ENCODE measurements around the gene DAB1.

DAB1 gene

GRCh38 chr1:57327336-57327735, 96.5 kb downstream of the DAB1 start:
- H3K4me3 ChIP-seq (ENCODE audit: low read depth, low read length), result no peak overlapping the region
- no peak for TF ChIP-seq CTCF (IDR thresholded peaks at IDR 0.05; ENCODE audit: low read depth, low read length)

GRCh38 chr1:57325536-57325935, 98.3 kb downstream of the DAB1 start:
- TF ChIP-seq CTCF (IDR thresholded peaks at IDR 0.05; ENCODE audit: low read depth, low read length), result no peak

GRCh38 chr1:57325117-57325516, 98.7 kb downstream of the DAB1 start:
- H3K4me3 ChIP-seq (ENCODE audit: low read depth, low read length), result no peak overlapping the region
- no peak for TF ChIP-seq CTCF (IDR thresholded peaks at IDR 0.05; ENCODE audit: low read depth, low read length)

More at GRCh38 chr1:57325536-57325935, 98.3 kb downstream of the DAB1 start:
- no peak overlapping the region for H3K4me3 ChIP-seq (ENCODE audit: low read depth, low read length)

GRCh38 chr1:57324388-57324787, 99.5 kb downstream of the DAB1 start:
- TF ChIP-seq CTCF (IDR thresholded peaks at IDR 0.05; ENCODE audit: low read depth, low read length), result no peak
- H3K4me3 ChIP-seq (ENCODE audit: low read depth, low read length), result no peak overlapping the region

- TF ChIP-seq CTCF (IDR thresholded peaks at IDR 0.05; ENCODE audit: low read depth, low read length), result no peak
These were observed 102.1 kb downstream of the DAB1 start for GRCh38 chr1:57321776-57322175.

GRCh38 chr1:57319791-57320190, 104.1 kb downstream of the DAB1 start:
- no peak for TF ChIP-seq CTCF (IDR thresholded peaks at IDR 0.05; ENCODE audit: low read depth, low read length)
- no peak overlapping the region for H3K4me3 ChIP-seq (ENCODE audit: low read depth, low read length)

More at GRCh38 chr1:57321776-57322175, 102.1 kb downstream of the DAB1 start:
- no peak overlapping the region for H3K4me3 ChIP-seq (ENCODE audit: low read depth, low read length)

GRCh38 chr1:57319165-57319564, 104.7 kb downstream of the DAB1 start:
- no peak overlapping the region for H3K4me3 ChIP-seq (ENCODE audit: low read depth, low read length)
- no peak for TF ChIP-seq CTCF (IDR thresholded peaks at IDR 0.05; ENCODE audit: low read depth, low read length)
